Measurements from ENCODE around the gene DEXI.

GRCh38 chr16:10935226-10935915 is 6.9 kb downstream of the DEXI start:
- TF ChIP-seq, protein P1, sequence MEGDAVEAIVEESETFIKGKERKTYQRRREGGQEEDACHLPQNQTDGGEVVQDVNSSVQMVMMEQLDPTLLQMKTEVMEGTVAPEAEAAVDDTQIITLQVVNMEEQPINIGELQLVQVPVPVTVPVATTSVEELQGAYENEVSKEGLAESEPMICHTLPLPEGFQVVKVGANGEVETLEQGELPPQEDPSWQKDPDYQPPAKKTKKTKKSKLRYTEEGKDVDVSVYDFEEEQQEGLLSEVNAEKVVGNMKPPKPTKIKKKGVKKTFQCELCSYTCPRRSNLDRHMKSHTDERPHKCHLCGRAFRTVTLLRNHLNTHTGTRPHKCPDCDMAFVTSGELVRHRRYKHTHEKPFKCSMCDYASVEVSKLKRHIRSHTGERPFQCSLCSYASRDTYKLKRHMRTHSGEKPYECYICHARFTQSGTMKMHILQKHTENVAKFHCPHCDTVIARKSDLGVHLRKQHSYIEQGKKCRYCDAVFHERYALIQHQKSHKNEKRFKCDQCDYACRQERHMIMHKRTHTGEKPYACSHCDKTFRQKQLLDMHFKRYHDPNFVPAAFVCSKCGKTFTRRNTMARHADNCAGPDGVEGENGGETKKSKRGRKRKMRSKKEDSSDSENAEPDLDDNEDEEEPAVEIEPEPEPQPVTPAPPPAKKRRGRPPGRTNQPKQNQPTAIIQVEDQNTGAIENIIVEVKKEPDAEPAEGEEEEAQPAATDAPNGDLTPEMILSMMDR (IDR thresholded peaks at IDR 0.05; ENCODE audit: low read depth, low read length, poor library complexity, severe bottlenecking): no peak
- TF ChIP-seq EZH2phosphoT487 (IDR thresholded peaks at IDR 0.05; ENCODE audit: borderline replicate concordance, low read length): no peak
